Measurements from ENCODE around the gene GPR176.
"Not testable (repeated sequence)": the region's sequence is repeated elsewhere in the genome, so short reads cannot be mapped to it uniquely, and the experiment has no call there.

The GPR176 gene

GRCh38 chr15:39936187-39936586 is 16.1 kb upstream of the GPR176 start:
- DNase-seq (ENCODE audit: low spot score) = peak; percentile 84

- no peak for DNase-seq (ENCODE audit: low spot score)
Measured at GRCh38 chr15:39935241-39935640, 15.2 kb upstream of the GPR176 start.

GRCh38 chr15:39934397-39935071 is 14.5 kb upstream of the GPR176 start:
- peak; percentile 50 for DNase-seq (ENCODE audit: low spot score)

- no peak for DNase-seq (ENCODE audit: low spot score)
Measured at GRCh38 chr15:39931615-39932014, 11.5 kb upstream of the GPR176 start.

GRCh38 chr15:39926526-39926925 is 6.5 kb upstream of the GPR176 start:
- DNase-seq (ENCODE audit: low spot score) = no peak

GRCh38 chr15:39925112-39925842 is 5.2 kb upstream of the GPR176 start:
- peak; percentile 83 for DNase-seq (ENCODE audit: low spot score)

GRCh38 chr15:39924437-39924836 is 4.4 kb upstream of the GPR176 start:
- DNase-seq (ENCODE audit: low spot score) = no peak

- DNase-seq (ENCODE audit: low spot score) = no peak
Measured at GRCh38 chr15:39922462-39923092, 2.5 kb upstream of the GPR176 start.

GRCh38 chr15:39921274-39921638 is 1.2 kb upstream of the GPR176 start:
- DNase-seq (ENCODE audit: low spot score) = no peak

- no peak for DNase-seq (ENCODE audit: low spot score)
Measured at GRCh38 chr15:39920510-39921273, 626 bp upstream of the GPR176 start.

GRCh38 chr15:39919411-39919747 is 687 bp downstream of the GPR176 start:
- no peak for DNase-seq (ENCODE audit: low spot score)

- DNase-seq (ENCODE audit: low spot score) = peak; percentile 53
Measured at GRCh38 chr15:39918688-39919385, 1.2 kb downstream of the GPR176 start.

GRCh38 chr15:39914977-39915376 is 5.1 kb downstream of the GPR176 start:
- no peak for DNase-seq (ENCODE audit: low spot score)

- no peak for DNase-seq (ENCODE audit: low spot score)
Measured at GRCh38 chr15:39909007-39909406, 11.1 kb downstream of the GPR176 start.

GRCh38 chr15:39908186-39908585 is 11.9 kb downstream of the GPR176 start:
- DNase-seq (ENCODE audit: low spot score) = peak; percentile 61

- no peak for DNase-seq (ENCODE audit: low spot score)
Measured at GRCh38 chr15:39907216-39907615, 12.8 kb downstream of the GPR176 start.

- DNase-seq (ENCODE audit: low spot score) = no peak
Measured at GRCh38 chr15:39904115-39904514, 16.0 kb downstream of the GPR176 start.

- DNase-seq (ENCODE audit: low spot score) = no peak
Measured at GRCh38 chr15:39898317-39898716, 21.7 kb downstream of the GPR176 start.

- DNase-seq (ENCODE audit: low spot score) = no peak
Measured at GRCh38 chr15:39896846-39897245, 23.2 kb downstream of the GPR176 start.

- DNase-seq (ENCODE audit: low spot score) = no peak
Measured at GRCh38 chr15:39896101-39896500, 24.0 kb downstream of the GPR176 start.

GRCh38 chr15:39893051-39893450 is 27.0 kb downstream of the GPR176 start:
- DNase-seq (ENCODE audit: low spot score) = not testable (repeated sequence)

GRCh38 chr15:39892418-39892817 is 27.6 kb downstream of the GPR176 start:
- no peak for DNase-seq (ENCODE audit: low spot score)

Measured in RKO (cell line).